Stimulated activated CD4-positive, alpha-beta T cell treated with anti-CD3 and anti-CD28 coated beads, Interleukin-15, amount 100 ng/mL, for 24 hours (primary cell): Measurements from ENCODE around the gene PNMT.

ENCODE experiments used
- DNase-seq: peaks from one replicate; pipeline ENCODE4 v3.0.0-alpha.2; 2020

The PNMT gene

DNA sequence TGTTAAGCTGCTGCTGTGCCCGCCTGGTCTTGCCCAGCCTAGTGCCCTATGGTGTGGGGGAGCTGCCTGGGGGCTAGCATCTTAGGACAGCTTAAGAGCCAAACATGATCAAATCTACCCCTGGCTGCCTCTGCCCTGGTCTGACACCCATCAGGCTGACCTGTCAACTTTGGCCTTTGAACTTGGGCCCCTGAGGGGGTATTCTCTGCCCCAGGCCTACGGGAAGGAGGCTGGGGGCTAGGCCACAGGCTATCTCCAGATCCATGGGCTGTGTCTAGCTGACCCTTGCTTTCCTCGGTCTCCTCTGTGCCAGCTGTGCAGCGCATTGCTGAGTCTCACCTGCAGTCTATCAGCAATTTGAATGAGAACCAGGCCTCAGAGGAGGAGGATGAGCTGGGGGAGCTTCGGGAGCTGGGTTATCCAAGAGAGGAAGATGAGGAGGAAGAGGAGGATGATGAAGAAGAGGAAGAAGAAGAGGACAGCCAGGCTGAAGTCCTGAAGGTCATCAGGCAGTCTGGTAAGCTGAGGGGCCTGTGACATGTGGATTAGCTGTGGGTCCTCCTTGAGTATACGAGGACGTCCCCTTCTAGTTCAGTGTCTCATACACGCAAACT is 34.6 kb upstream of the PNMT start:
- DNase-seq = no peak

DNA sequence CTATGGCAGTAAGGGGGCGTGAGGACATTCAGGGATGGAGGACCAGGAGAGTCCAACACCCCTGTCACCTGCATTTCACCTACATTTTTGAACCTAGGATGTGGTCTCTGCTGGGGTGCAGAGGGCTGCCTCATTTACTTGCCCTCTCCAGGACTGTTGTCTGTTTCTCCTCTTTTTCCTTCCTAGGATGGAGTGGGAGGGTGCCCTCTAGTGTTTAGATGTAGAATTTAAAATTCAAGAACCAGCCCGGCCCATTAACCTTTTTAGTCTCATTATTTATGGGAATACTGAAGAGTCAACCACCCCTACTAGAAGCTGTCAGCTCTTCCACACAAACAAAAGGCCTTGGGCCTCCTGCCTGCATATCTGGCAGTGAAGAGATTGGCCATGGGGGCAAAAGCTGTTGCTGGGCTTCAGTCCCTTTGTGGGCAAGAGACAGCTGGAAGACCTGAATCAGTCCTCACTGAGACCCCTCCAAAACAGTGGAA is 33.8 kb upstream of the PNMT start:
- peak; percentile 9 for DNase-seq

DNA sequence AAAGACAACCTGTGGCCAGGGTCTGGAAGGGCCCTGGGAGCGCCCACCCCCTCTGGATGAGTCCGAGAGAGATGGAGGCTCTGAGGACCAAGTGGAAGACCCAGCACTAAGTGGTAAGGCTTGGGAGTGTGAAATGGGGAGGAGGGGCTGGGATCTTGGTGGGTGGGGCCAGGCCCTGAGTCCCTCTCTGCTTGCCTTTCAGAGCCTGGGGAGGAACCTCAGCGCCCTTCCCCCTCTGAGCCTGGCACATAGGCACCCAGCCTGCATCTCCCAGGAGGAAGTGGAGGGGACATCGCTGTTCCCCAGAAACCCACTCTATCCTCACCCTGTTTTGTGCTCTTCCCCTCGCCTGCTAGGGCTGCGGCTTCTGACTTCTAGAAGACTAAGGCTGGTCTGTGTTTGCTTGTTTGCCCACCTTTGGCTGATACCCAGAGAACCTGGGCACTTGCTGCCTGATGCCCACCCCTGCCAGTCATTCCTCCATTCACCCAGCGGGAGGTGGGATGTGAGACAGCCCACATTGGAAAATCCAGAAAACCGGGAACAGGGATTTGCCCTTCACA is 32.6 kb upstream of the PNMT start:
- DNase-seq = peak; percentile 14

DNA sequence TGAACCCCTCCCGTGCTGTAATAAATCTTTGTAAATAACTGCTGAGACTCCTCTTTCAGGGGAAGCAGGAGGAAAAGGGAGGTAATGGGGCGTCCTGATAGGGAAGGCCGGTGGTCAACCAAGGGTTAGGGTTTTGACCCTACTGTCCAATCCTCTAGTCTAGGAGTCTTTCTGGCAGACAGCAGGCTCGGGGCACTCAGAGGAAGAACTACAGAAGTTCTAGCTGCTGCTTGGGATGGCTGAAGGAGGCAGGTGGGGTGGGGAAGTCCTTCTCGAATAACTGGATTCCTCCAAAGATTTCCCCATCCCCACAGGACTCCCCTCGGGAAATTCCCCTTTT is 31.7 kb upstream of the PNMT start:
- no peak for DNase-seq

DNA sequence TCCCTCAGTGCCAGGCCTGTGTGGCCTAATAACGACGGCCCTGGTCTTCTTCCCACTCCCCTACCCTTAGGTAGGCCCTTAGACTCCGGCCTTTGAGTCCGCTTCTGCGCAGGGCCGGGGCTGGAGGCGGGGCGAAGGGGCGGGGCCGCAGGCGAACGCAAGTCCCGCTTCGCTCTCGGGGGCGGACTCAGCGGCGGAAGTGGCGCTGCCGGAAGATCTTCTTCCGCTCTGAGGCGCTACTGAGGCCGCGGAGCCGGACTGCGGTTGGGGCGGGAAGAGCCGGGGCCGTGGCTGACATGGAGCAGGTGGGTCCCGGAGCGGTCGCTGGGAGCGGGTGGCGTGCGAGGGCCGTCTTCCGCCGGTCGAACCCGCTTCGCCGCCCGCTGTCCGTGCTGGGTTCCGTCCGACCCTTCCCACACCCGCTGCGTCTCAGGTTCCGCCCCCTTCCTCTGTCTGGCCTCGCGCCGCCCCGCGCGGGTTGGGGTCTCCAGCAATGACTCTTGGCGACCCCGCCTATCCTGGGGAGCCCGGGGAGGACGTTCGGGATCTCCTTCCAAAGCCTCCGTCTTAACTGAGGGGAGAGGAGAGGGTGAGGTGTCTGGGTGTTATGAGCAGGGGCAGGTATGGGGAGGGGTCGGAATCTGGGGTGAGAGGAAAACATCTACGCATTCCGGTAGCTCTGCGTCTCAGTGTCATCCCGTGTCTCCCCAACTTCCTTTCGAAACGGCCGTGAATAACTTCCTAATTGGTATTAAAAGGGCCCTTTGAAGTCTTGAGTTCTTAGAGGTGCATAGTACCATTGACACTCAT is 31.1 kb upstream of the PNMT start, which contains the start of gene STARD3:
Gene STARD3 (plus strand): TSS at position 218 of the 810 bp plus-strand sequence. CDS start 16,388 bp downstream, outside the sequence.
- peak; percentile 97 for DNase-seq

DNA sequence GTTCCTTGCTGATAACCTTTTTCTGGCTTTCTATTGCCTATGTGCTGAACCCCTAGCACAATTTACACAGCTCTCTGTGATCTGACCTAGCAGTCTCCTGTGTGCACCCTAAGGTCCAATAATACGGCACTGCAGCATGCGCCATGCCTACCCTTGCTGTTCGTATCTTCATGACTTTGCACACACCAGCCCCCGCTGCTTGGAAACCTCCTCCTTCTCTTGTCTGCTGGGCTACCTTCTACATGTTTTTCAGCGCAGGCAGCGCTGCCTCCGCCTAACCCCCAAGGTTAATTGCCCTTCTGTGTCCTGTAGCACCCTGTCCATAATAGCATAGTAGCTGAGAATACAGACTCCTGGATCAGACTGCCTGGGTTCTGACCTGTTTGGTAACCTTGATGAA is 29.9 kb upstream of the PNMT start:
- DNase-seq = no peak

DNA sequence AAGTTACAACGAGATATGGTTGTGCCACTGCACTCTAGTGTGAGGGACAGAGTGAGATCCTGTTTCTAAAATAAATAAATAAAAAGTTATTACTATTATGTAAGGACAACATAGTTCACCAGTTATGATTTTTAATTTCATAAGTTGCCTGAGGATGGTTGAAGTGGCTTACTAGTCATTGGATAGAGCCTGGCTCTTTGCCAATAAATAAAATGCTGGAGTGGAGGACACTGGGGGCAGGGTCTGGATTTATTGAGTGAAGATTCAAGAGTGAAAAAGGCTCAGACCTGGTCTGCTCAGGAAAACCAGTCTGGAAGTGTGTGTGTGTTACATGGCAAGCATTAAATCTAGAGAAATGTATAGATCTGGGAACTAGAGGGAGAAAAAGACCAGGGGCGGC is 29.2 kb upstream of the PNMT start:
- no peak for DNase-seq

DNA sequence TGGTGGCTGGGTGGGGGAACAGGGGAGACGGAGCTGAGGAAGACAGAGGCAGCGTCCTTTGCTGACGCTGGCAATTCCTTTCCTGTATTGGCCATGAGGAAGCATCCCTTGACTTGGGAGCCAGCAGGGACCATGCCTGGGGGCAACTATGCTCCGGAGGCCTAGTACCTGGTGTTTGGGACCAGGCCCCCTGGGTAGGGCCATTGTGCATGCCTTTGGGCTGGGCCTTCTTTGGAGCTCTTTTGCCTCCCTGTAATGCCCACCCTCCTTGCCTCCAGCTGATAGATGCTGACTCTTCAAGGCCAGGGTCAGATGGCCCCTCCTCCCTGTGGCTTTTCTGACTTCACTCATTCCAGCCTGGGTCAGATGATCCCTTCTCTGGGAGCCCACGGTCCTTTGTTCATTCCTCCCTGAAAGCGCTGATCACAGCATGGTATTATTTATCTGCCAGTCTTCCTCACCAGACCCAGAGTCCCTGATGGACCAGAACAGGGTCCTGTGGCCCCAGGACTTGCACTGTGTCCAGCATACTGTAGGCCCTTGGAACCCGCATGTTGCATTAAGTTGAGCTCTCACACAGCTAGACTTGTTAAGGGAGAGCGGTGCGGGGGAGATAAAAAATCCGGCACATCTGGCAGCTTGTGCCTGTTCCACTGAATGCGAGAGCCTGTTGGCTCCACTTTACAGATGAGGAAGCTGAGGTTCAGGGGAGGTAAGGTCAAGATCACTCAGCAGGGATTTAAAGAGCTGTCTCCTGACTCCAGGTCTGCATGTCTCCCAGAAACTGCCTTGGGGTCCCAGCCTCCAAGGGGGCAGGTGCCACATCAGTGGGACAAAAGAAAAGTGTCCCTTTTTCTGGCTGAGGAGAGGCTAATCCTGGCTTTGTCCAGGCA is 28.4 kb upstream of the PNMT start:
- no peak for DNase-seq

DNA sequence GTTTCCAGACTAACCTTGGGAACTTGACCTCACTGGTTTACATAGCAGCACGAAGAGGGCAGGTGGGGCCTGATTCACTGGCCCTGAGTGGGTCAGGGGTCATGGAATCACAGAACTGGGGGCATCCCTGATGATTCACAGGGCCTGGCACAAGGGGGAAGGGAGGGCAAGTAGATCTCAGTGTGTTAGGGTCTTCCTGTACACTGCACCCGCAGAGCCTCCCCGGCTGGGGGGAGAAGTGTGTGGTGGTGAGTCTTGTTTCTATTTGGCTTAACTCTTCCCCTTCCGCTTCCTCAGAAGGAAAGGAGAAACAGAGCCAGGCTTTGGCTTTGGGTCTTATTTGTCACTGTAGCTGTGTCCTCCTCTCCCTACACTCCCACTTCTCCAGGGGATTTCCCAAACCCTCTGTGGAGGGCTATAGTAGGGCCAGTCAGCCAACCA is 27.6 kb upstream of the PNMT start:
- DNase-seq = no peak

DNA sequence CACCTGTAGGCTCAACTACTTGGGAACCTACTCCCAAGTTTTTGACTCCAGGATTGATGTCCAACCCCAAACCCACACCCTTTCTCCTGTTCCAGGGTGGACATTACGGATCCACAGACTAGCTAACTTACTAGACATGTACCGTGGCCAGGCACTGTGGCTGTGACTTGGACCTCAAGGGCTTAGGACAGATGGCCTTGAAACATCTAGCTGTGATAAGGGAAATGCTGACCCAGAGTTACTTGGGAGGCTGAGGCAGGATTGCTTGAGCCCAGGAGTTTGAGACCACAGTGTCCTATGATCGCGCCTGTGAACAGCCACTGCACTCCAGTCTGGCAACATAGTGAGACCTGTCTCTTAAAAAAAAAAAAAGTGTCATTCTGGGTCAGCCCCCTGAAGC is 27.2 kb upstream of the PNMT start:
- no peak for DNase-seq

DNA sequence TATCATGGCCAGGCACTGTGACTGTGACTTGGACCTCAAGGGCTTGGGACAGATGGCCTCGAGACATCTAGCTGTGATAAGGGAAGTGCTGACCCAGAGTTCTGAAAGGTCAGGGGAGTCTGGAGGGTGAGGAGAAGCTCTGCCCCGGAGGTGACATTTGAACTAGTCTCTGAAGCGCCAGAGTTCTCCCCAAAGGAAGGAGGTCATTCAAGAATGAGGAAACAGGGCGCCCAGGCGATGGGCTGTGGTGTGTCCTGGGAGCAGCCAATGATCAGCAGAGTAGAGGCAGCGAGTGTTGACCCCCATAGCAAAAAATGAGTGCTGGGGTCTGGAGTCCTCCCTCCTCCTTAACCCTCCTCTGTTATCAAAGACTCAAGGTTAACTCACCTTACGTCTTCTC is 26.4 kb upstream of the PNMT start:
- DNase-seq = no peak

DNA sequence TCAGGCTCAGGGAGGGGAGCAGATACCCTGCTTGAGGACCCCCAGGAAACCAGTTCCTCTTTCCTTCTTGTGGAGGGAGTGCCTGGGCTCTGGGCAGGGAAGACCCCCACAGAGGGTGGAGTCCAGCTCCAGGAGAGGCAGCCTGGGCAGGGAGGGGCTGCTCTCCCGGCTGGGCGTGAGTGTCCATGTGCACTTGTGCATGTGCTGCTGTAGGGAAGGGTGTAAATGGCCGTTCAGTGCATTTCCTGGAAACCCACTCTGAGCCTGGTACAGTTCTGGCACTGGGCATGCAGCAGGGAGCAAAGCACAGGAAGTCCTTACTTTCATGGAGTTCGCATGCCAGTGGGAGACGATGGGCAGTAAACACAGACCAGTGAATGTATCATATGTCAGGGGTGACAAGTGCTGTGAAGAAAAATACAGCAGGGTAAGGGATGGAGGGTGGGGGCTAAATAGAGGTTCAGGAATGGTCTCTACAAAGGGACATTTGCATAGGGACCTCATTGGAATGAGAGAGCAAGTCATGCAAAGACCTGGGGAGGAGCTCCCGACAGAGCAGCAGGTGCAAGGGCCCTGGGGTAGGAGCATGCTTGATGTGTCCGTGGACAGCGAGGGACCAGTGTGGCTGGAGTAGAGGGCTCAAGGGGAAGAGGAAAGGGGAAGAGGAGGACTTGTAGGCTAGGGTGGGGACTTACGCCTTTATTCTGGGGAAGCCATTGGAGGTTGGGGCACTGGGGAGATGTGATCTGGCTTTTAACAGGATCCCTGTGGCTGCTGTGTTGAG is 25.8 kb upstream of the PNMT start:
- no peak for DNase-seq

DNA sequence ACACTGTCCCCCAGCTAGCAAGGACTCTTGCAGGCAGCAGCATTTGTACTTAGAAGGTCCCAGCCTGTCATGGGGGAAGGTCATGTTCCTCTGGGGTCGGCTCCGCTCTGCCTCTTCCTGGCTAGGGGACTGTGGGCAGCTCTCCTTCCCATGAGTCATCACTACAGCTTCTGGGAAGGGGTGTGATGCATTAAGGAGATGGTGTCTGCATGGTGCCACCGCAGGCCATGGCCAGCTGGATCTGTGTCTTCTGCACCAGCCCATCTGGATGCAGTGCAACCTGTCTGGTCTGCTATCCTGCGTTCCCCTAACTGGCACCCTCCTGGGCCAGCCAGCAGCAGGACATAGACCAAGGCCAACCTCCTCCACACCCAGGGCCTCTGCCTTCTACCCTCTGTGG is 25.0 kb upstream of the PNMT start:
- no peak for DNase-seq

DNA sequence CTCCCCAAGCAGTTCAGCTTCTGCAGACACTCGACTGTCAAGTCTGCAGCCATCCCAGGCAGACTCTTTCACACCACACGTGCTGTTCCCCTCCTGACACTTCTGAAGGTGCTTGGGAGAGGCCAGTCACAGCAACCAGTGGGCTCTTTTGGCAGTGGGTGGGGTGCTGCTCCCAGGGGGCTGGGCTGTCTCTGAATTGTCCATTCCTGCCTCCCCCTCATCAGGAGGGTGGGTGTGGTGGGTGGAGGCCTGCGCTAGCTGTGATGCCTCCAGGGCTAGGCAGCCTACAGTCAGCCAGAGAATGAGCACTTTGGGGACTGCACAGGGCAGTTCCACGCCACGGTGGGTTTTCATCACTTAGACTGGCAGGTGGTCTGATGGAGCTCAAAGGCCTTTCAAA is 21.0 kb upstream of the PNMT start:
- no peak for DNase-seq

DNA sequence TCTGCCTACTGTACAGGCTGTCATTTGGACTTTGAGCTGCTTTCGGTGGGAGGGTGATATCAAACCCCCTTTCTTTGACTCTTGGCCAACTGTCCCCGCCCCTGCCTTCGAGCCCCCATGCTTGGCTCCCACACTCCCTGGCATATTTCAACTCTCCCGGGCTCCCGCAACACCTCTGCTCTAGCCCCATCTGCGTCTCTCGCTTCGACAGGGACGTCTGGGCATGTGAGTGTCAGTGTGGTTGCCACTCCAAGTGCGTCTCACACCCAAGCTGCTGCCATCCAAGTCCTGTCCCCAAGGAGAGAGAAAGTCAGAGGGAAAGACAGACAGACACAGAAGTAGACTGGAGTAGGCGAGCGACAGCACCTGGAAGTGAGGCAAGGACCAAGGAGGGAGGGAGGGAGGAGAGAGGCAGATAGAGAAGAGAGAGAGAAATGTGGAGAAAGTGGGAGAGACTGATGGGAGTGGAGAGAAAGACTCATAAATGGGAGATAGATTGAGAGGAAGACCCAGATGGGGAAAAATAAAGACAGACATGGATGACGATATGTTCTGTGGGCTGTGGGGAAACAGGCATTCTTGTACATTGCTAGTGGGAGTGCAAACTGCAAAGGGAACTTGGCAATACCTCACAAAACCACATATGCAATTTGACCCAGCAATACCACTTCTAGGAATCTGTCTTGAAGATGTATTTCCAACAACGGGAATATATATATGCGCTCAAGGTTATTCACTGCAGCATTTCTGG is 19.5 kb upstream of the PNMT start:
- DNase-seq = no peak

DNA sequence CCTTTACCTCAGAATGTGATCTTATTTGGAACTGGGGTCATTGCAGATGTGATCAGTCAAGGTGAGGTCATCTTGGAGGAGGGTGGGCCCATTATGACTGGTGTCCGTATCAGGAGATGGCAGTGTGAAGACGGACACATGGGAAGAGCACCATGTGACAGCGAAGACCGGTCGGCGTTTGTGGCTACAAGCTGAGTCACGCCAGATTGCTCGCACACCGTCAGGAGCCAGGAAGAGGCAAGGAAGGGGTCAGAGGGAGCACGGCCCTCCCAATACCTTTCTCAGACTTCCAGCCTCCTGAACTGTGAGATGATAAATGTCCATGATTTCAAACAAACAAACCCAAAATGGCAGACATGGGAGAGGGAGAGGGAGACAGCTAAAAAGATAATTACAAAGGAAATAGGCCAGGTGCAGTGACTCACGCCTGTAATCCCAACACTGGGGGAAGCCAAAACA is 18.1 kb upstream of the PNMT start:
- DNase-seq = no peak

DNA sequence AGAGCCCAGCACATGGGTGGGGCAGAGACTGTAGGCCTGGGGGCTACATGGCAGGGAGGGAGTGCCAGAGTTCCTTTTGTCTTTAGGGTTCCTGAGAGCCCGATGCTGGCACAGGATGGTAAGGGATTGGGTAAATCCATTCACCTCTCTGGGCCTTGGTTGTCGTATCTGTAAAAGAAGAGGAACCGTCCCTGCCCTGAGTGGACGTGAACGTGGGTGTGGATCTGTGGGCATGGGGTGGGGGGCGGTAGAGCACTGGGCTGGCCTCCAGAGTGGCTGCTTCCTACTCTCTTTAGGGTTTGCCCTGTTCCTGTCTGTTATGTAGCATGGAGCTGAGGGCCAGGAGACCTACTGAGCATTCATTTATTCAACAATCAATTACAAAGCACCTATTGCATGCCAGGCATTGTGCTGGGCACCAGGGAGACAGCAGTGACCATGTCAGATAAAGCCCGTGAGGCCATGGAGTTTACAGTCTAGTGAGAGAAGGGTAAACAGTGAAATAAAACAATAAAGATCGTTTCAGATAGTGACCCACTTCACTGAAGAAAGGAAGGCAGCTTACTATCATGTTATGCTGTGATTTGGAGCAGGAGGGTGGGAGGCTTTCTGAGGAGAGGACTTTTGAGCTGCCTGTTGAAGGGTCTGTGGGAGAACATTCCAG is 16.2 kb upstream of the PNMT start:
- DNase-seq = no peak

DNA sequence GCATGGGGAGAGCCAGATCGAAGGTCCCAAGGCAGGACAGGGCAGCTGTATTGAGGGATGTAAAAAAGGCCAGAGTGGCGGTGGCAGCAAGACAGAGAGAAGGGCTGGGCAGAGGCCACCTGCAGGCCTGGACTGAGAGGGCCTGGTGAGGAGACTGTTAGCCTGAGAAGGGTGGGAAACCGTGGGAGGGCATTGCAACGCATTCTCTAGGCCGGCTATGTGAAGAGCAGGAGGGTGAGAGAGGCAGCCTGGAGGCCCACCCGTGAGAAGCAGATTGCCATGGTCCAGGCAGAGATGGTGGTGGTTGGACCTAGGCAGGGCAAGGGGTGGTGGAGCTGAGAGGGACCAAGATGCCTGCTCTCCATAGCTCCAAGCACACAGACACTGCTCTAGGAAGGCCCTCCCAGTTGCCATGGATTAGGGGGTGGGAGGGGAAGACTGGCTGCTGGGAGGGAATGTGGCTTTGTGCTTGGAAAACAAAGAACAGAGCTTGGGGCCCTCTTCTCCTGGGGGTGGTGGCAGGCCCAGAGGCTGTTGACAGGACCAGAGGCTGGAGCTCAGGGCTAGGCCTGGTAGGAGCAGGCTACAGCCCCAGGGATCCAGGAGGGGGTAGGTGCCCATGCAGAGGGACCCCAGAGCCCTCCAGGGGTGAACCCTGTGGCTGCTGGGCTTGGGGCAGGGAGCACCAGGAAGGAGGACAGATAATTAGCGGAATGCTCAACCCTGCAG is 15.5 kb upstream of the PNMT start:
- no peak for DNase-seq

DNA sequence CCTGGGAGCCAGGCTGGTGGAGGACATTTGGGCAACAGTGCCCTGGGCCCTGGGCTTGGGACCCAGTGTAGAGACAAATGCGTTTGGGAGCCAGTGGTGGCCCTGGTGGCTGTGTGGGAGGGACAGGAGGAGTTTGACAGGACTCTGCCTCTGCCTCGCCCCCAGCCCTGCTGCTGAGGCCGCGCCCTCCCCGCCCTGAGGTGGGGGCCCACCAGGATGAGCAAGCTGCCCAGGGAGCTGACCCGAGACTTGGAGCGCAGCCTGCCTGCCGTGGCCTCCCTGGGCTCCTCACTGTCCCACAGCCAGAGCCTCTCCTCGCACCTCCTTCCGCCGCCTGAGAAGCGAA is 15.0 kb upstream of the PNMT start:
- DNase-seq = no peak

DNA sequence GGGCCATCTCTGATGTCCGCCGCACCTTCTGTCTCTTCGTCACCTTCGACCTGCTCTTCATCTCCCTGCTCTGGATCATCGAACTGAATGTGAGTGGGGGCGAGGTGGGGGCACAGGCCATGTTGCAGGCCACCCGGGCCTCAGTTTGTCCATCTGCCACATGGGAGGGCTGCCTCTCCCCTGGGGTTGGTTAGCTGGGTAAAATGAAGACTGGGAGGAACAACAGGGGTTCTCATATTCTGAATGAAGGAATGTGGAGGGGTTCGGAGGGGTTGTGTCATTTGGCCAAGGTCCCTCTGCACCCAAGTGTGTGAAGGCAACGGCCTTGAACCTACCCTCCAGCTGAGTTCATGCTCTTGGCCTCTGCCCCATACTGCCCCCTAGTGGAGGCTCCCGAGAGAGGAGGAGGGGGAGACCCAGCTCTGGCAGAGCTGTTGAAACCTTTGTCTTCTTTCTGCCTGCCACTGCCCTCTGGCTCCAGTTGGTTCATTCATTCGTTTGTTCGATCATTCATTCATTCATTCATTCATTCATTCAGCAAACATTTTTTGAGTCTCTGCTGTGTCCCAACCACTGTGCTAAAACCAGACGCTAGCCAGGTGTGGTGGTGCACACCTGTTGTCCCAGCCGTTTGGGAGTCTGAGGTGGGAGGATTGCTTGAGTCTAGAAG is 14.5 kb upstream of the PNMT start:
- DNase-seq = peak; percentile 88
